Activated T-helper 17 cell treated with anti-CD3 and anti-CD28 coated beads, Interleukin-2, amount 50 U/mL, for 72 hours (primary cell): ENCODE results near the gene LRRC46. TPM values are rescaled to one million over a fixed set of nuclear protein-coding genes. Genes with fewer than 3 reads are reported as not detected.

Experiments used
- ATAC-seq: fragments of 150-1000 bp; cut with Tn5 transposase; replicated peaks from 2 replicates; pipeline ENCODE4 v1.10.0; 2021; ENCODE audit warnings: mild to moderate bottlenecking, moderate library complexity
- H3K27ac Mint-ChIP-seq: one replicate; pipeline ENCODE4 v1.8.0; 2022; ENCODE audit warnings: mixed read lengths
- H3K27me3 Mint-ChIP-seq: one replicate; pipeline ENCODE4 v1.8.0; 2022; ENCODE audit warnings: mixed read lengths
- H3K36me3 Mint-ChIP-seq: one replicate; pipeline ENCODE4 v1.8.0; 2022; ENCODE audit warnings: low read depth, mild to moderate bottlenecking, mixed read lengths
- H3K4me1 Mint-ChIP-seq: one replicate; pipeline ENCODE4 v1.8.0; 2022; ENCODE audit warnings: mixed read lengths
- H3K4me3 Mint-ChIP-seq: one replicate; pipeline ENCODE4 v1.8.0; 2022; ENCODE audit warnings: mild to moderate bottlenecking, mixed read lengths
- H3K9me3 Mint-ChIP-seq: one replicate; pipeline ENCODE4 v1.8.0; 2022; ENCODE audit warnings: mixed read lengths
- total RNA-seq, 2 donors: library from RNA; stranded (reverse); gene quantifications; one replicate each; pipeline ENCODE4 v1.2.3, GENCODE V29; 2022

LRRC46 gene
- total RNA-seq, 2 donors from 2014 or later = 0.58 to 0.61 TPM

DNA sequence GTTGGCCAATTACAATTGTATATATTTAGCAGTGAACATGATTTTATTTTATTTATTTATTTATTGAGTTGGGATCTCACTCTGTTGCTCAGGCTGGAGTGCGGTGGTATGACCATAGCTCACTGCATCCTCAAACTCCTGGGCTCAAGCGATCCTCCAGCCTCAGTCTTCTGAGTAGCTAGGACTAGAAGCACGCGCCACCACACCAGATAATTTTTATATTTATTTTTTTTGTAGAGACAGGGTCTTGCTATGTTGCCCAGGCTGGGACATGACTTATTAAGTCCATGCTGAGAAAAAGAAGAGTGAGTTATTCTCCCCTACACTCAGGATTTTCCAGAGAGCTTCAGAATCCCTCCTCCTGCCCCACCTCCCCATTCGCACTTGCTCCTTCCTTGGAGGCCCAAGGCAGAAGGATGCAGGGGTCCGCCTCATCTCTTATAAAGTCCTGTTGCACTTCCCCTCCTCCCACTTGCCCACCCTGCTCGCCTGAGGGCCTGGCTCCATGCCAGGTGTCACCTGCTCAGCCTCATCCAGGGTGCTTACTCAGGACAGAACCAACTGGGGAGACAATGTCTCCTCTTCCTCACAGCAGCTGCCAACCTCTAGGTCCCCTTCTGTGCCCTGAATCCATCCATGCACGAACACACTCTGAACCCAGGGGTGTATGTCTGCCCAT lies 48.4 kb downstream of the LRRC46 start:
- Mint-ChIP-seq H3K4me1 (peaks cover 17% of the 10 kb centered on the region), H3K27ac (no peak overlapping the region), H3K9me3 (no peaks in the 10 kb centered on the region), H3K36me3 (no peaks in the 10 kb centered on the region), H3K4me3 (no peak overlapping the region), H3K27me3 (peaks cover 21% of the 10 kb centered on the region)
- ATAC-seq = no peak

- Mint-ChIP-seq H3K27ac (no peak overlapping the region), H3K4me3 (no peak overlapping the region), H3K27me3 (peaks cover 13% of the 10 kb centered on the region), H3K36me3 (no peaks in the 10 kb centered on the region), H3K9me3 (no peaks in the 10 kb centered on the region), H3K4me1 (peaks cover 17% of the 10 kb centered on the region)
- no peak for ATAC-seq
Measured at GRCh38 chr17:47882247-47882646, 50.8 kb downstream of the LRRC46 start.

DNA sequence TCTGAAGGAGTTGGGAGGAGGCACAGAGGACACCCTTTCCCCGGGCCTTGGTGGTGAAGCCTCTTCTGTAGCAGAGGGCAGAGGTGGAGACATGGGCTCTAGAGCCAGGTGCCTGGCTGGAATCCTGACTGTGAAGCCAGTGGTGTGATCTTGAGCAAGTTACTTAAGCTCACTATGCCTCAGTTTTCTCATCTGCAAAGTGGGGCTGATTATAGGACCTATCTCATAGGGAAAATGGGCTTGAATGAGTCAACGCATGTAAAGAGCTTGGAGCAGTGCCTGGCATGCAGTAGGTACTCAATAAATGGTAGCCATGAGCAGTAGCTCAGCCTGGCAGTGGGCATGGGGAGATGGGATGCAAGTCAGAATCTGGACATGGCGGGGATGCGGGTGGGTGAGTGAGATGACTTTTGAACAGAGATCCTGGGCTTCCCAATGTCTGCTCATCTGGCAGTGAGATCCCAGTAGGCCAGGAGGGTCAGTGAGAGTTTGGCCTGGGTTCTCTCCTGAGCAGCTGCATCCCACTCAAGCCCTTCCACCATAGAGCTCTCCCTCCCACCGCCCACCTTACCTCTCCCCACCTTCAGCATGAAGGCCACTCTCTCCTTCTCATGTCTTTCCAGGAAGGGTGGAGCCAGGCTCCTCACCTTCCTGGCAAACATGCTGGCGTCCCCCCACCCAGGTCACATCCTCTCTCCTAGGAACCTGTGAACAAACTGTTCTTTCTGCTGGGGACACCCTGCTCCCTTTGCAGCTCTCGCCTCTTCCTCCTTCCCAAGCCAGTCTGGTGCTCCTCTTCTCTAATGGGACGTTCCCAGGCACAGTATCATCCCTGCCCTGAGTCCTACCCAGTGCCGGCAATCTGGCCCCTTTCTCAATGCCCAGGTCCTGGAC lies 51.5 kb downstream of the LRRC46 start:
- H3K9me3 Mint-ChIP-seq = no peaks in the 10 kb centered on the region
- peaks cover 17% of the 10 kb centered on the region for H3K4me1 Mint-ChIP-seq
- peaks cover 9% of the 10 kb centered on the region for H3K27me3 Mint-ChIP-seq
- no peak overlapping the region for H3K27ac Mint-ChIP-seq
- no peak for ATAC-seq
- no peak overlapping the region for H3K4me3 Mint-ChIP-seq
- H3K36me3 Mint-ChIP-seq = no peaks in the 10 kb centered on the region

DNA sequence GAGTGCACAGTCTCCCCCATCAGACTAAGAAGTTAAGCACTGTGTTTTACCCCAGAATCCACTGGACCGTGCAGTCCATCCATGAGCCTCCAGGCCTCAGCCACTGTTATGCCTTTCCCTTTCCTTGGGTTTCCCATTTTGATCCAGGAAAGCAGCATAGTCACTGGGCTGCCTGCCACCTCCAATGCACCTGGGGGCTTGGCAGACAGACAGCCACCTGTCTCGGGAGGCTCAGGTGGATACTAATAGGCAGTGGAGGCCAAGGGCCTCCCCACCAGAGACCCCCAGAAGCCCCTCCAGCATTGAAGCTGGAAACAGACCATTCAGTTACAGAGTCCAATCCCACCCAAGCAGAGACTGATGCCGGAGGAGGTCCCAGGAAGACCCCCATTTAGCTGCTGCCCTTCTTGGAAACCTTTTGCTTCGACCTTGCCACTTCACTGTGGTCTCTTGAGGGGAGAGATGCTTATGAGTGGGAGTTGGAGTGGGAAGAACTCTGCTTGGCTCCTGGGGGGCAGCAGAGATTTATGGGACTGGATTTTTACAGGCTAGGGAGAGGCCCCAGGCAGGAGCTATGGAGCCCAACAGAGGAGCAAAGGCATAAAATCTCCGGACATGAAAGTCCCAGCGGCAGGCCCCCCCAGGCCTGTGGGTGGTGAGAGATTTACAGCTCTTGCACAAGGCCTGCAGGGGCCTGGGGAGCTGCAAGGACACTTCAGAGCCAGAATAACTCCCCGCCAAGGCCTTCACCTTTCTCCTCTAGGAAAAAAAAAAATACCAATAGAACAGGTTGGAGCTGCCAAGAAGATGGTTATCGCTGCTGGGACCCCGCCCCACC lies 52.3 kb downstream of the LRRC46 start:
- H3K27me3 Mint-ChIP-seq = peaks cover 4% of the 10 kb centered on the region
- no peaks in the 10 kb centered on the region for H3K9me3 Mint-ChIP-seq
- H3K36me3 Mint-ChIP-seq = no peaks in the 10 kb centered on the region
- no peak overlapping the region for H3K27ac Mint-ChIP-seq
- ATAC-seq = no peak
- no peak overlapping the region for H3K4me3 Mint-ChIP-seq
- peaks cover 16% of the 10 kb centered on the region for H3K4me1 Mint-ChIP-seq

DNA sequence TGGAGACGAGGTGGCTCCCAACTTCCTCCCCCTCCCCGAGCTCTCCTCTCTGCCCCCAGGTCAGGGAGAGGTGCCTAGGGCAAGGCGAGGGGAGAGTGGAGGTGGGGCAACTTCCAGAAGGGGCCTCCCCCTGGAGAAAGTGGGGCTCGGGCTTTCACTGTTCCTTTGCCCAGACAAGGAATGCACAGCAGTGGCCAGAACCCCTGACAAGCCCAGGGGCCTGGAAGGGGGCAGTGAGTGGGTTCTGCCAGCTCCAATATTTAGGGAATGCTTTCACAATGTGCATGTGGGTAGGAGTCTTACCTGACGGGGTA lies 52.9 kb downstream of the LRRC46 start:
- H3K27me3 Mint-ChIP-seq = no peaks in the 10 kb centered on the region
- no peak for ATAC-seq
- H3K9me3 Mint-ChIP-seq = no peaks in the 10 kb centered on the region
- no peak overlapping the region for H3K4me3 Mint-ChIP-seq
- H3K27ac Mint-ChIP-seq = no peak overlapping the region
- H3K4me1 Mint-ChIP-seq = peaks cover 12% of the 10 kb centered on the region
- no peaks in the 10 kb centered on the region for H3K36me3 Mint-ChIP-seq

GRCh38 chr17:47884905-47885730 lies 53.6 kb downstream of the LRRC46 start:
- no peaks in the 10 kb centered on the region for H3K9me3 Mint-ChIP-seq
- no peaks in the 10 kb centered on the region for H3K36me3 Mint-ChIP-seq
- H3K27me3 Mint-ChIP-seq = no peaks in the 10 kb centered on the region
- H3K4me3 Mint-ChIP-seq = no peak overlapping the region
- no peak for ATAC-seq
- peaks cover 12% of the 10 kb centered on the region for H3K4me1 Mint-ChIP-seq
- H3K27ac Mint-ChIP-seq = no peak overlapping the region

Other genes starting within 250 kb of the LRRC46 start
- gene KPNB1, start 181.8 kb upstream of the LRRC46 start, total RNA-seq = 100 to 1,000 TPM; 451 to 724 TPM
- 10 to 100 TPM in 1 of 2 donors, 1 to 10 TPM in 1; 6.3 to 10.2 TPM for gene TBKBP1, start 137.5 kb upstream of the LRRC46 start, total RNA-seq
- gene TBX21, start 98.4 kb upstream of the LRRC46 start, total RNA-seq = 10 to 100 TPM; 19.9 to 30.5 TPM
- 10 to 100 TPM; 11.6 to 14.4 TPM for gene OSBPL7, start 9.9 kb upstream of the LRRC46 start, total RNA-seq
- gene MRPL10, start 129 bp upstream of the LRRC46 start, total RNA-seq = 10 to 100 TPM; 58.0 to 58.8 TPM
- 10 to 100 TPM; 21.2 to 21.8 TPM for gene SCRN2, start 9.6 kb downstream of the LRRC46 start, total RNA-seq
- under 1 TPM in 1 of 2 donors, not detected in 1; 0.21 TPM for gene SP6, start 19.5 kb downstream of the LRRC46 start, total RNA-seq
- gene SP2, start 64.6 kb downstream of the LRRC46 start, total RNA-seq = 10 to 100 TPM; 23.7 to 24.2 TPM
- 10 to 100 TPM; 18.0 to 33.7 TPM for gene PNPO, start 109.9 kb downstream of the LRRC46 start, total RNA-seq
- gene PRR15L, start 126.2 kb downstream of the LRRC46 start, total RNA-seq = not detected
- 100 to 1,000 TPM; 139 to 216 TPM for gene CDK5RAP3, start 139.4 kb downstream of the LRRC46 start, total RNA-seq
- gene COPZ2, start 206.1 kb downstream of the LRRC46 start, total RNA-seq = 1 to 10 TPM; 1.3 to 2.0 TPM
- gene NFE2L1, start 216.7 kb downstream of the LRRC46 start, total RNA-seq = 10 to 100 TPM; 77.7 to 91.8 TPM